ENCODE results near the gene NHLRC4.

NHLRC4 gene

GRCh38 chr16:554640-555365 is 12.0 kb upstream of the NHLRC4 start:
- DNase-seq = no peak

DNA sequence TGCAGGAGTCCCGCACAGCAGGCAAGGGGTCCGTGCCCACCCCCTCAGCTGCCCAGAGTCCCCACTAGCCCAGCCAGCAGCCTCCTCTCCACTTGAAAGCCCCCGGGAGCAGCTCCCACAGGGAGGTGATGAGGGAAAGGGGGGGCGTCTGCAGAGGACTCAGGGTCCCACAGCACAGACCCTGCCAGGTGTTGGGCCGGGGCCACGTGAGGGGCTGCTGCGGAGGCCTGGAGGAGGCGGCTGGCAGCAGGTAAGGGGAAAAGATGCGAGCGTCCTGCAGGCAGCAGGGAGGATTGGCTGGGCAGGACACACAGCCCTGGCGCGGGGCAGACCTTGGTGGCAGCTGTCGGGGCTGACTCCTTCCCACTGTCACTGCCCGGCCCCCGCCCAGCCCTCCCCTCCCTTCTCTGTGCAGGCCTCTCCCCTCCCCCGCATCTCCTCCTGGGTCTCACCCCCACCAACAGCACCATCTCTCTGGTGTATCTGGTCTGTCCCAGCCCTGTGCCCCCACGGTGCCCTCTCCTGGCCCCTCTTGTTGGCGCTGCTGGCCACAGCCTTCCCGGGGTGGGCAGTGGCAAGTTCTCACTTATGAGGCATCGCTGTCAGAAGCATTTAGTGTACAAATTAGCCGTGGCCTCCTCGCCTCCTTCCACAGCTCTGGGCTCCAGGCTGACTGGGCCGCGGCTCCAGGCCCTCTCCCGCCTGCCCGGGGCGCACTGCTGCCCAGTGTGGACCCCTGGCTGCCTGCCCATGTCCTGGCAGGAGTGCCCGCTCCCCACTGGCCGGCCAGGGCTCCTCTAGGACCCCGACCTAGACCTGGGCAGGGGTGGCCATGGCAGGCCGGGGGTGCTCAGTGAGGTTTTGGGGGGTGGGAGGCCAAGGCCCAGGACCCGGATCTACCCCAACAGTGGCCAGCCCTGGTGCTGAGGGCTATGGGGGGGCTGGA is 11.0 kb upstream of the NHLRC4 start:
- no peak for DNase-seq

DNA sequence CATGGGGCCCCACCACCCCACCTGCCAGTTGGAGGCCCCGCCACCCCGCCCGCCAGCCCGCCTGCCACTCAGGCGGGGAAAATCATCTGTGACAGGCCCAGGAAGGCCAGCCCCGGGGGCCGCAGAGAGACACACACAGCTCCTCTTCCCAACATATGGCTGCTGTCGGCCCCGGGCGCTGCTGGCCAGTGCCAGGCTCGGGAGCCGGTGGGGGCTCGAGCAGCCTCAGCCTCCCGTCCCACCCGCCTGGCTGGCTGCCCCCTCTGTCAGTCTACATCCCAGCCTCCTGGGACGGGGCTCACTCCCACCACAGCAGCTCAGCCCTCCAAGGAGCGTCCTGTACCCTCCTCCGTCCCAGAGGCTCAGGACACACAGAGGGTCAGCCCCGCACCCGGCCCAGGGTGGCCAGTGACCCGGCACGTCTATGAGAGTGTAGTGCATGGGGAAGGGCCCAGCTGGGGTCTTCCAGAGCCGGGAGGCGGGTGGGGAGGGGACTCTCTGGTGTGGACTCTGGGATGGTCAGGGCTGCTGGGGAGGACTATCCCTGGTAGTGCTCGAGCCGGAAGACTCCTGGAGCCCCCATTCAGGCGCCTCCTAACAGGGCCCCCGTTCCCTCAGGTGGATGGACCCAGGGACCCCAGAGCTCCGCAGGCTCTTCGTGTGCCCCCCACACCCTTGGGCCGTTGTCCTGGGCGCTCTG is 10.2 kb upstream of the NHLRC4 start:
- no peak for DNase-seq

DNA sequence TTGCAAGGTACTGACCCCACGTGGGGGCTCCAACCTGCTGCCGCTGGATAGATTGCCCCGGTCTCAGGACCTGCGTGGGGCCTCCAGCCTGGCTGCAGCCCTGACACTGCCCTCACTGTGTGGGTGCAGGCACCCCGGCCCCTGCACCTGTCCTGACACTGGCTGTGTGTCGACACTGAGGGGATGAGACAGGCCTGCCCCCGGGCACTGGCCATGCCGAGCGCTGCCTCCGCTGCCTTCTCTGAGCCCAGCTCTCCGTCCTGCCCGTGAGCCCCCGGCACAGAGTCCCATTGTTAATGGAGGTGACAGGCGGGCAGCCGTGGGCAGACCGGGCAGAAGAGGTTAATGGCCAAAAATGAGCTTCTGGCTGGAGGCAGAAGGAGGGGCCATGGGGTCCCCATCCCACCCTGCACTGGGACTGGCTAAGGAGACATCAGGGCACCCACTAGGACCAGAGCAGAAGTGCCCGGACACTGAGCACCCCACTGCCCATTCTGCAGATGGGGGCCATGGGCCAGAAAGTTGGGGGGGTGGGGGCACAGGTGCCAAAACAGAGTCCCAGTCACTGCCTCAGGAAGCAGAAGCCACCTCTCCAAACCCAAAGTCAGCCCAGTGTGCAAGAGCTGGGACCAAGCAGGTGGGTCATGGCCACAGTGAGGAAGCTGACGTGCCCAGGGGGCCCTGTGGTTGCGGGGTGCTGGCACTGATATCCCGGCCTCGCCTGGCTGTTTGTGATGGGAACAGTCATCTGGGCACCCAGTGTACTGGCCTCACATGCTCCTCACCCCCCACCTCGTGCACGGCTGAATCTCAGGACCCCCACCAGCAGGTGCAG is 9.1 kb upstream of the NHLRC4 start:
- no peak for DNase-seq

DNA sequence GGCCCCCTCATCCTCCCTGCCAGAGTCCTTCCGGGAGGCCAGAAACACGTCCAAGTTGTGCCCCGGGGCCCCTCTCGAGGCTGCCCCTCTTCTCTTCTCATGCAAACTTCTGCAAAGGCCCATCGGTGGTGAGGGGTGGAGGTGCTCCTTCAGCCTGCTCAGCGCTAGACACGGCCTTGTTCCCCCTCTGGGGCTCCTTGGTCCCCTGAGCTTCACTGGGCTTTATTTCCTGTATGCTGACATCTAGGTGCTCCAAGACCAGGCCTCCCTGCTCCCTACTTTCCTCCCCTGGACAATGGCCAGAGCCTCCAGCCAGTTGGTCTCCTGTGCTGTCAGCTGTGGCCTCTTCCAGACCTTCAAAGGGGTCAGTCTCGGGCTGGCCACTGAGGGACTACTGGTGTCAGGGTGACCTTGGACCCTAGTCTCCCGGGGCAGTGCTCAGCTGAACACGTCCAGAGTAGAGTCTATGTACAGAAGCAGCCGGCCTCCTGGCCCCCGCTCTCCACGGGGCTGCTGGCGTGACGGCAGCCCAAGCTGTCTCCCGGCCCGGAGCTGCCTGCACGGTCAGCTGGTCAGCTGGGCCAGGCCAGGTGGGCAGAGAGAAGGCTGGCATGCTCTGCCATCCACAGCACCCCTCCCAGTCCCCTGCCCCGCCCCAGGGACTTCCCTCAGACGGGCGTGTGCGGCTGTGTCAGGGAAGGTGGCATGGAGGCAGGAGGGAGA is 8.3 kb upstream of the NHLRC4 start:
- DNase-seq = no peak

- no peak for DNase-seq
Measured at GRCh38 chr16:559021-559380, 7.8 kb upstream of the NHLRC4 start.

GRCh38 chr16:559411-560203 is 7.2 kb upstream of the NHLRC4 start:
- DNase-seq = no peak

DNA sequence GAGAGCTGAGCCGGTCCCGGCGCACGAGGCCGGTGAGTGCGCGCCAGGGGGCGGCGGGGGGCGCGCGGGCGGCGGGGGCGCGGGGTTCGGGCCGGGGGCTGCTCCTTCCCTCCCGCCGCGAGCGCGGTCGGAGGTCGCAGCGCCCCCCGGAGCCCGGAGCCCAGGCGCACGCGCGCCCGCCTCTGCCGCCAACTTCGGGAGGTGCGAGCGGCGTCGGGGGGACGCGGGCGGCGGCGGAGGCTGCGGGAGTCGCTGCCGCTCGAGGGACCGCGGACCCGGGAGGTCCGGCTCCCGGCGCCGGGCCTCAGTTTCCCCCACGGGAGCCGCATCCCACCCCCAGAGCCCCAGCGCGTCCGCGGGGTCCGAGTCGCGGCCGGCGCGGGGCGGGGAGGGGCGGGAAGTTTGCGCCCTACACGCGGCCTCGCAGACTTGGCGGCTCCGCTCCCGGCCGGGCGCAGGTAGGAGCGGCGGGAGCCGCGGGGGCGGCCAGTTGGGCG is 6.6 kb upstream of the NHLRC4 start, which contains the start of gene PRR35:
Gene PRR35 (plus strand): TSS at position 191 of the 497 bp plus-strand sequence. CDS start 2,901 bp downstream, outside the sequence.
- no peak for DNase-seq

DNA sequence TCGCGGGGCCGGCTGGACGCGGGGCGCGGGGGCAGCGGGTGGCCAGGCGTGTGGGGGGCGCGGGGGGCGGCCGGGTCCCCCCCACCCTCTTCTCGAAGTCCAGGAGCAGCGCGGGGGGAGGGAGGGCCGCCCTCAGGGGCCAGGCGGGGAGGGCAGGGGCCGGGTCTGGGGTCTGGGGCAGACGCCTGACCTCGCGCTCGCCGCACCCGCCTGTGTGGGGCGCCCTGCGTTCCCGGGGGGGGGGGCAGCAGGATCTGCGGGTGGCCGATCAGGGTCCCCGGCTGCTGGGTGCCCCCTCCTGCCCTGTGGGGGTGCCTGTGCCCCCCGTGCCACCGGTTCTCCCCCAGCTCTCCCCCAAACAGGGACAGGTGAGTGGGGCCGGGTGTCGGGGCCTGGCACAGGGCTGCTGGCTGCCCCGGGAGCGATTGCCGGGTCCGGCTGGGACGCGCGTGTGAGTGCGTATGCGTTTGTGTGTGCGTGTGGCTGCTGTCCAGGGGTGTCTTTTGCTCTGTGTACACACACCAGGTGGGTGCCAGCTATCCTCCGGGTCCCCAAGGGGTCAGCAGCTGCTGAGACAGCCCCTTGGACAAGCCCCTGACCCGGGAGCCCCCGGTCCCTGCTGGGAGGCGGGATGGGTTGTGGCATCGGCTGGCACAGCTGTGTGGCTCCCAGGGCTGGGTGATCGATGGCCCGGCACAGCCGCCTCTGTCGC is 5.9 kb upstream of the NHLRC4 start:
- no peak for DNase-seq

DNA sequence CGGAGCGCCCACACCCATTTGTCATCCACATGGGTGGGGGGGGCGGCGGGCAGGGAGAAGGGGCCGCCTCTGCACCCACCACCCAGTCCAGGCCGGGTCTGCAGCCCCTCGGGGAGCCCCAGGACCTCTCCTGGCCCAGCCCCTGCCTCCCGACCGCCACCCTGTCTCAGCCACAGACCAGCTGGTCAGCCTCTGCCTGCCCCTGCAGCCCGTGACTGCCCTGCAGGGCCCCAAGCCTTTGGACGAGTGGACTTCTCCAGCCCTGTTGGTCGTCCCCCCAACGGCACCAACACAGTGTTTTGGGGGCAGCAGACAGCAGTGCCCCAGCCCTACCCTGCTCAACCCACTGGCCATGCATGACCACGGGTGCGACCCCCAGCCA is 5.4 kb upstream of the NHLRC4 start:
- DNase-seq = no peak

DNA sequence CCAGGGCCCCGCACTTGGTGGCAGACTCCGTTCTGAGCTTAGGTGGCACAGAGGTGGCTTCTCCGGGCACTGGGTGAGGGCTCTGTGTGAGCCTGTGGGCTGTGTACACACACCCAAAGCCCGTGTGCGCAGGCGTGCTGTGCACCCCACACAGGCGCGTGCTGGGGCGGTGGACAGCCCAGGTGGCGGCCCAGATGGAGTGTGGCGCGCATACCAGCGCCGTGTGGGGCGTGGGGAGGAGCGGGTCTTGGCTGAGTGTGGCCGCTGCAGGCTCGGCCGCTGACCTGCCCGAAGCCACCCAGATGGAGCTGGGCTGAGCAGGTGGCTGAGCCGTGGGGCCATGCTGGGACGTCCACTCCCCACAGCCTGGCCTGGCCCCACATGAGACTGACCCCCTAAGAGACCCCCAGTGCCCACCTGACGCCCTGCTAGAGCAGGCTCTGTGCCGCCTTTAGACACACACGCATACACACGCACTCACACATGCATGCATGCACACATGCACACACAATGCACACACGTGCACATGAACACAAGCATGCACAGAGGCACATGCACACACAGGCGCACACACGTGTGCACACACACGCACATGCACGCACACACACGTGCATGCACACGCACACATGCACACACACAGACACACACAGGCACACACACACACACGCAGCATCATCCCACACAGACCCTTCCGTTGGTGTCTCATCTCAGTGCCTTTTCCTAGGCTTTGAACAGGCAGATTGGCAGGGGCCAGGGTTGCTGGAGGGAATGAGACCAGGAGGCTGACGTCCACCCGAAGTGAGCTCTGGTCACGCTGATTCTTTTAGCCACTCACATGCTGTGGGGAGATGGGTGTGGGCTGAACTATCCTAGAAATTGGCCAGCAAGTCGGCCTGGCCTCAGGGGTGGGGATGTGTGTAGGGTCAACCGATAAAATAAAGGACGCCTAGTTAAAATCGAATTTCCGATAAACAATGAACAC is 4.6 kb upstream of the NHLRC4 start:
- DNase-seq = no peak

DNA sequence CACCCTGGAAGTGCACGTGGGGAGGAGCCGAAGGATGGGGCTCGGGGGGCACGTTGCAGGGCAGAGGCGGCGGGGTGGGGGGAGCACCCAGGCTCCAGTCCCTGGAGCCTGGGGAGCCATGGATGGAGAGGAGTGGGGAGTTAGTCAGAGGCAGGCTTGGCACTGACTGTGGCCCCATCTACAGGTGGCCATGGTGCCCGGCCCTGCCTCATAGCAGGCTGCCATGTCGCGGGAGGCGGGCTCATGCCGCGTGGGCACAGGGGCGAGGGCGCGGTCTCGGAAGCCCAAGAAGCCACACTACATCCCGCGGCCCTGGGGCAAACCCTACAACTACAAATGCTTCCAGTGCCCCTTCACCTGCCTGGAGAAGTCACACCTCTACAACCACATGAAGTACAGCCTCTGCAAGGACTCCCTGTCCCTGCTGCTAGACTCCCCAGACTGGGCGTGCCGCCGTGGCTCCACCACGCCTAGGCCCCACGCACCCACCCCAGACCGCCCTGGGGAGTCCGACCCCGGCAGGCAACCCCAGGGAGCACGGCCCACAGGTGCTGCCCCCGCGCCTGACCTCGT is 3.6 kb upstream of the NHLRC4 start:
- DNase-seq = no peak

GRCh38 chr16:564690-565418 is 2.0 kb upstream of the NHLRC4 start:
- no peak for DNase-seq

- no peak for DNase-seq
Measured at GRCh38 chr16:565419-566330, 1.1 kb upstream of the NHLRC4 start.

GRCh38 chr16:567373-568256 is 810 bp downstream of the NHLRC4 start:
- no peak for DNase-seq
